Fibroblast of skin of left quadriceps (primary cell): ENCODE data around the gene CADM3.

Source experiments
- DNase-seq, 2 experiments: peaks; one replicate each; pipeline ENCODE4 v3.0.0-alpha.2; 2013; ENCODE audit warnings: low read depth in 2 of 2

Gene CADM3

GRCh38 chr1:159206110-159206509 is 34.7 kb downstream of the CADM3 start:
- no peak for DNase-seq

- DNase-seq: no peak
These were observed 35.7 kb downstream of the CADM3 start for GRCh38 chr1:159207080-159207479.

DNA sequence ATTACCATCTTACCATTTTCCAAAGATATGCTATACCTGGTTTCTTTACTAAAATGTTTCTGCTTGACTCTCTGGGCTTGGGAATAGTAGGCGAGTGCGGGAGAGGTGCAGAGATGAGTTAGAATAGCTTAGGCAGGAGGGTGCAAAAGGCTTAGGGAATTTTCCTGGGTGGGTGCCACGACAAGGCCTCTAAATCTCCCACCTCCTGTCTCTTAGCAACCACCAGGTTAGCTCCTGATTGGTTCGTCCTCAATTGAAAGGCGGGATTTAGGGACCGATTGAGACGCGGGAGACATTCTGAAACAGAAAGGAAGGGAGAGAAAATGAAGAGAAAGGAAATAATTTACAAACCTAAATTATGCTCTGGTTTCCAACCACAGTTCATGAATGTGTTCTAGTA is 36.4 kb downstream of the CADM3 start:
- no peak for DNase-seq

GRCh38 chr1:159208175-159208825 is 36.9 kb downstream of the CADM3 start:
- DNase-seq: no peak

GRCh38 chr1:159209061-159209460 is 37.6 kb downstream of the CADM3 start:
- no peak for DNase-seq

- DNase-seq: no peak
These were observed 40.1 kb downstream of the CADM3 start for GRCh38 chr1:159211331-159212136.

DNA sequence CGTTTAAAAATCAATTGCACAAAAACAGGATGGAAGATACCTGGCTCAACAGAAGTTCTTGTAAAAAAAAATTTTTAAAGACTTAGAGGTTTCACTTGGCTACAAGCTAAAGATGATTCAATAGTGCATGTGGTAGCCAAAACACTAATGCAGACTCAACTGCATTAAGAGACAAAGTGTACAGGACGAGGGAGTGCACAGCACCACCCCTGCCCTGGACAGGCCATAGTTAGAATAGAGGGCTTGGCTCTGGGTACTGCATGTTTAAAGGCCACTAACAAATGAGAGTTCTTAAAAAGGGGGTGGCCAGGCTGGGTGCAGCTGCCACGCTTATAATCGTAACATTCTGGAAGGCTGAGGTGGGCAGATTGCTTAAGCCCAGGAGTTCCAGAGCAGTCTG is 41.2 kb downstream of the CADM3 start:
- no peak for DNase-seq

GRCh38 chr1:159214149-159214760 is 42.8 kb downstream of the CADM3 start:
- DNase-seq: peak in 1 of 2 experiments; percentile 4

DNA sequence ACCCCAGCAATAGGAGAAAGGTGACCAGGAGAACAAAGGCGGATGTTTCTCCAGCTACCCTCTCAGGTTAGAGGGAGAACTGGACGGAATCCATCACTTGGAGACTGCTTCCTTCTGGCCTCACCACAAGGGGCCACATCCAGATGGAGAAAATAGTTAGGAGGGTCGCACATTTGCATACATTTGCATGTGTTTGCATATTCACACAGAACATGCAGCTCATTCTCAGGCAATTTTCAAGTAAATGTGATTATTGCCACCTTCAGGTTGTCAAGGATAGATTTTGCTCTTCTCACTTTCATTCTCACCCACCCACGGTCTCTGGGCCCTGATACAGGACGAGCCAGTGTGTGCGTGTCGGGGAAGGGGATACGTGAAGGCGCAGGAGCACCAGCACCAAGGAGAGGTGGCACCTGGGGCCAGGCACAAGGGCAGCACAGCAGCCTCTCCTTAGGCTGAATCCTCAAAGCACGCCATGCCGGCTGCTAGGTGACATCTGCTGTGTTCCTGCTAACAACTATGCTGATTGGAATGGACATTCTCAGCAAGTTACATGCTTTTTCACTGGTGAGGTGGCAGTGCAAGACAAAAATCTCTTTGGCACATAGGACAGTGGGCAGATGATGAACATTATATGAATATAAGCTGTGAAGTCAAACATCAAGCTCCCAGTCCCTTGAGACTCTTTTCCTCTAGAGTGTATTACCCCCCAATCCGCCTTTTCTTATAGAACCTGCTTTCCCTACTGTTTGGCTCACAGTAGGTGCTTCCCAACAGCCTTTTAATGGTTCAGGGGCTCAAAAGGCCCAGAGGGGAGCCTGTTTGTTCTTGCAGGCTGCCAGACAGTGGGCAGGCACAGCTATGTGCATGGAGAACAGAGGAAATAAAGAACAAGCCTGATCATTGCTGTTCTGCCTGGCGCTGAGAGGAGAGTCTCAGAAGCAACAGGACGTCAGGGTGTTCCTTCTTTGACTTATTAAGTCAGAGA is 47.5 kb downstream of the CADM3 start:
- no peak for DNase-seq

- no peak for DNase-seq
These were observed 50.9 kb downstream of the CADM3 start for GRCh38 chr1:159222075-159222865.

DNA sequence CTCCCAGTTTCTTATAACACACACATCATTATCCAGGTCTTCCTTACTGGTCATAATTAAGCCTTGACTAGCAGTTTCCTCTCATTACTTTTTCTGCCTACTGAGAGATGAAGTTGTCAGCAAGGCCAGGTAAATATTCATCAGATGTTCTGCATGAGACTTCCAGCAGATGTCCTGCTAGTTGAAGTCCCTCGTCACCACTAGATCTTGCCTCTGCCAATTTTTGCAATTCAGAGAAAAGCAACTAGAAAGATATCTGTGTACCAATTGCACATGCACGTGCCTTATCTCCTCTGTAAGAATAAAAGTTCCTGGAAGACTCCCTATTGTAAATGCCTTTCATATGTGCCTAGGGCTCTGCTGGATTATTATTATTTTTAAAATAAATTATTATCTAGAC is 51.6 kb downstream of the CADM3 start:
- no peak for DNase-seq

DNA sequence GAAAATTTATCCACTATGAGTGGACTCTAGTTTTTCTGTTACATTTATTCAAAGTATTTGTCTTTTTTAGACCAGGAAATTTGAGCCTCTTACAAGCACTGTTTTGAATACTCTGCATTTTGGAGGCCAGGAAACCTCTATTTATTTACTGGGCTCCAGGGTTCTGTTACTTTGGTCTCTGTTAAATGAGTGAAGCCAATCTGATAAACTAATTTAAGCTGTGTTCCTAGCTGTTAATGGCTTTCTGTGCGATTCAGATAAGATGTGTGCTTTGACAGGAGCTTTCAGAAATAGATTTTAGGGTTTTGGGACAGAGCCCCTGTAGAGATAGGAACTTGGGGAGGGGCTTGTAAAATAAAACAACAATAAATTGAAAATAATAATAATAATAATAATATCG is 57.1 kb downstream of the CADM3 start:
- no peak for DNase-seq

DNA sequence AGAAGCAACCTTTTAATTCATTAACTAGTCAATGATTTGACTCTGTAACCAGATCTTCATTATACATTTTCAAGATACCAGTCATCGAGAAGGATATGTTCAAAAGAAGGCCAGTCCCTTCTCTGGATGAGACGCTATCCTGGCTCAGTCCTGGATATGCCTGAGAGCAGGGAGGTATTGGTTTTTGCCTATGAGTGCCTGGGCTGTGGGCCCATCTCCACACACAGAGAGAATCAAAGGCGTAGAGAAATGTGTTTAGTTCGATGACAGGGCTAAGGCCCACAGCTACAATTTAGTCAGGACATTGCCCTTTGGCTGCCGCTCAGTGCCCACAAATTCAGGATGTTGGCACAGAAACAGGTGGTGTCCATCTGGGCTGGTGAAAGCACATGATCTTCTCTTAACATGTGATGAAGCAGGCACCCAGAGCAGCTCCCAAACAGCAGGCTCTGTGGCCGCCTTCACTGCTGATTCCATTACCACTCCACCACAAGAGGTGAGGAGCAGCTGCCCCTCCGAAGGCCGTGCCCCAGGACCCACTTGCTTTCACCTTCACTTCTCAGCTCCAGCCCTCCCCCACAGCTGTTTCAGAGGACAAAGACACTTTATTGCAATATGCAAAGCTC is 58.0 kb downstream of the CADM3 start:
- DNase-seq: no peak

GRCh38 chr1:159229896-159230295 is 58.5 kb downstream of the CADM3 start:
- no peak for DNase-seq

DNA sequence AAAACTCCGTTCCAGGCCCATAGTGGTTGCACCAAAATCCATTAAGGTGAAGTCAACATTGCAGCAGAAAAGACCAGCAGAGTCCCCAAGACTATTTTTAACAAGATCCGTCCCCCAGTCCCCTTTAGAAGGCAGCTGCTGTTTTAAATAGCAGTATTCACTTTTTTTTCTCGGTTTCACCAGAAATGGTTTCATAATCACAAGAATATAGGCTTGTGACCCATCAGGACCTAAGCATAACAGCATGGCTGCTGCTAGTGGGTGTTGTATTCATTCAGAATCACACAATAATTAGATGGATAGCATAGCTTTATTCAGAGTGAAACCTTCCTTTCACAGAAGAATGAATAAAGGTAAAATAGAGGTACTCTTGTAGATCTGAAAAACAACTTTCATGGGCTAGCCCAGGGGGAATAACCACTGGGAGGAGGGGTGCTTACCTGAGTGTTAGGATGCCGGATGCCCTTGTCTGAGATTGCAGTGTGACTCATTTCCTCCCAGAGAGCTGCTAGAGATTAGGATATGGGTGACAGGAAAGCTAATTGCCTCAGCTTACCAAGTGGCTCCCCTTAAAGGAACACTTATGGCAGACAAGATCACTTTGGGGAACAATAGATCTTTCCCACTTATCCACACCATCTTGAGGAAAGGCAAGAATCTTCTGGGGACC is 68.3 kb downstream of the CADM3 start:
- DNase-seq: no peak

DNA sequence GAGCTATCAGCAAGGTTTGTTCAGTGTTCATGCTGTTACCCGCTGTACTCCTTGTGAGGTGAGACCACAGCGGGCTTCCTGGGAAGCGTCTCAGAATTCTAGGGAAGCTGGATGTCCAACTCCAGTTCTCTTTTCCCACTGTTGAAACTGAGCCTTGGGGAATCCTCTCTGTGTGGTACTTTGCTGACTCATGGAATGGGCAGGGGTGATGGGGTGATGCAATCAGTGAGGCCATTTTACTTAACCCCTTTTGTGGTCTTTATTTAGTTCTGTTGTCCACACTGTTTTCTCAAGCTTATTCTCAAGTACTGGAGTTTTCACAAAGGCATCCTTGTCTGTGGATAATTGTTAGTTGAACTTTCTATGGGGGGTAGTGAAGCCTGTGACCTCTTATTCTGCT is 75.9 kb downstream of the CADM3 start:
- DNase-seq: no peak

GRCh38 chr1:159248311-159248710 is 76.9 kb downstream of the CADM3 start:
- DNase-seq: no peak

- DNase-seq: no peak
These were observed 79.3 kb downstream of the CADM3 start for GRCh38 chr1:159250638-159251216.
